Endothelial cell of umbilical vein (primary cell): Measurements from ENCODE around the gene KCTD10.

Experiments
- CTCF ChIP-seq, 2 donors: IDR thresholded peaks; 1 replicate in 1 of 2; 2 replicates in 1 of 2; pipeline ENCODE4 v1.5.1; 2011; ENCODE audit warnings: low read length in 2 of 2, mild to moderate bottlenecking in 2 of 2, moderate library complexity in 2 of 2, control low read depth in 1 of 2, inconsistent platforms in 1 of 2, low read depth in 1 of 2; ENCODE audit not compliant: insufficient read depth in 1 of 2; ENCODE audit errors: extremely low read depth in 1 of 2
- MAX ChIP-seq: IDR thresholded peaks from 2 replicates; pipeline ENCODE4 v1.6.1; 2011; ENCODE audit not compliant: insufficient read depth, insufficient read length
- POLR2AphosphoS5 ChIP-seq: IDR thresholded peaks from 2 replicates; pipeline ENCODE4 v1.6.1; 2012; ENCODE audit warnings: low read depth, mild to moderate bottlenecking, control low read depth, low read length, moderate library complexity; ENCODE audit not compliant: insufficient read depth

- no peak for TF ChIP-seq CTCF (IDR thresholded peaks at IDR 0.05; ENCODE audit: extremely low read depth in 1 of 2, insufficient read depth in 1 of 2, low read depth in 1 of 2, low read length in 2 of 2)
- no peak for TF ChIP-seq POLR2AphosphoS5
- no peak for TF ChIP-seq MAX
These were observed 3.3 kb upstream of the KCTD10 start for GRCh38 chr12:109480356-109480755.
